ENCODE results near the gene SSH2. TPM values are rescaled to one million over a fixed set of nuclear protein-coding genes. Genes with fewer than 3 reads are reported as not detected.

Gene SSH2
- total RNA-seq, 1 donor from 2014 or later, result 32.1 TPM

GRCh38 chr17:29586676-29587469 is 343.2 kb downstream of the SSH2 start:
- DNase-seq, result no peak

GRCh38 chr17:29585080-29585751 is 344.8 kb downstream of the SSH2 start:
- DNase-seq, result no peak

- no peak for DNase-seq
Measured at GRCh38 chr17:29584452-29585079, 345.5 kb downstream of the SSH2 start.

GRCh38 chr17:29583324-29584248 is 346.4 kb downstream of the SSH2 start:
- DNase-seq, result no peak

- no peak for DNase-seq
Measured at GRCh38 chr17:29582772-29583171, 347.3 kb downstream of the SSH2 start.

GRCh38 chr17:29582254-29582765 is 347.7 kb downstream of the SSH2 start:
- no peak for DNase-seq

- no peak for DNase-seq
Measured at GRCh38 chr17:29581583-29582253, 348.3 kb downstream of the SSH2 start.

- peak; percentile 89 for DNase-seq
Measured at GRCh38 chr17:29579866-29580771, 349.9 kb downstream of the SSH2 start.

- DNase-seq, result no peak
Measured at GRCh38 chr17:29578626-29579485, 351.2 kb downstream of the SSH2 start.

GRCh38 chr17:29577385-29578211 is 352.4 kb downstream of the SSH2 start:
- DNase-seq, result peak; percentile 71

GRCh38 chr17:29577001-29577370 is 353.0 kb downstream of the SSH2 start:
- no peak for DNase-seq

GRCh38 chr17:29576214-29577000 is 353.6 kb downstream of the SSH2 start:
- DNase-seq, result no peak

Small RNAs within 50 kb of the gene (small RNA-seq; reads per million reads assigned to genes)
- not detected for gene RF00156 (ENCODE audit: low replicate concordance)
- not detected for gene RF01210 (ENCODE audit: low replicate concordance)
- gene RNU6-920P (ENCODE audit: low replicate concordance), result not detected

Other genes with a start within 250 kb of the SSH2 start
- gene EFCAB5, start 11.4 kb upstream of the SSH2 start, total RNA-seq, result 0.41 TPM
- 19.9 TPM for gene NSRP1, start 186.6 kb upstream of the SSH2 start, total RNA-seq